DOHH2 (cell line): ENCODE results near the gene SIVA1.

Experiments used
- CTCF ChIP-seq: fragments of 200-600 bp; sonication (generic); IDR thresholded peaks from one replicate; pipeline ENCODE4 v1.5.1; 2014; ENCODE audit warnings: antibody characterized with exemption, mild to moderate bottlenecking, low read depth, low read length; ENCODE audit not compliant: poor library complexity, severe bottlenecking
- EZH2phosphoT487 ChIP-seq: fragments of 200-600 bp; sonication (generic); IDR thresholded peaks from 2 replicates; pipeline ENCODE4 v1.6.1; 2017; ENCODE audit warnings: borderline replicate concordance, mild to moderate bottlenecking, antibody characterized with exemption, low read length, moderate library complexity, mixed read lengths

- TF ChIP-seq EZH2phosphoT487, result no peak
- no peak for TF ChIP-seq CTCF
These were observed 13.1 kb upstream of the SIVA1 start for GRCh38 chr14:104739546-104740516.
